Naive thymus-derived CD8-positive, alpha-beta T cell (primary cell): ENCODE results near the gene ATOH8. TPM values are rescaled to one million over a fixed set of nuclear protein-coding genes. Genes with fewer than 3 reads are reported as not detected.
A peak's percentile ranks its signal among the peaks of the same experiment; 100 is the strongest.

Source experiments
- ATAC-seq, 2 donors: fragments of 150-1000 bp; cut with Tn5 transposase in 1 of 2; sonication (Bioruptor Pico), chemical (Tn5 transposase) in 1 of 2; 1 replicate in 1 of 2; 2 replicates in 1 of 2; pipeline ENCODE4 v1.10.0; 2021; ENCODE audit warnings: mild to moderate bottlenecking in 2 of 2, moderate library complexity in 2 of 2
- POLR2A ChIA-PET: fragments of 350-600 bp; sonication (Branson Sonifier 250); formaldehyde crosslinking; loops from one replicate; lab custom pipeline; 2021; ENCODE audit warnings: antibody characterized with exemption; lab: Charles Lee
- DNase-seq, 10 donors: peaks; one replicate each; pipeline versions ENCODE4 v3.0.0 to v3.0.0-alpha.2; 2020 to 2022
- H3K27ac Mint-ChIP-seq, 10 donors: one replicate each; pipeline ENCODE4 v1.8.0; 2020 to 2022; ENCODE audit warnings: mild to moderate bottlenecking in 10 of 10, mixed read lengths in 10 of 10, moderate library complexity in 4 of 10, inconsistent platforms in 1 of 10
- H3K27me3 Mint-ChIP-seq, 5 donors: one replicate each; pipeline ENCODE4 v1.8.0; 2021 to 2022; ENCODE audit warnings: mixed read lengths in 5 of 5
- H3K36me3 Mint-ChIP-seq, 3 donors: one replicate each; pipeline ENCODE4 v1.8.0; 2020 to 2022; ENCODE audit warnings: mixed read lengths in 3 of 3, mild to moderate bottlenecking in 2 of 3, inconsistent platforms in 1 of 3
- H3K4me1 Mint-ChIP-seq, 4 donors: one replicate each; pipeline ENCODE4 v1.8.0; 2021 to 2022; ENCODE audit warnings: mixed read lengths in 4 of 4
- H3K4me3 Mint-ChIP-seq, 10 donors: one replicate each; pipeline ENCODE4 v1.8.0; 2020 to 2022; ENCODE audit warnings: mild to moderate bottlenecking in 10 of 10, mixed read lengths in 10 of 10, moderate library complexity in 6 of 10, inconsistent platforms in 1 of 10
- H3K9me3 Mint-ChIP-seq, 9 donors: one replicate each; pipeline ENCODE4 v1.8.0; 2020 to 2022; ENCODE audit warnings: mixed read lengths in 9 of 9, mild to moderate bottlenecking in 3 of 9, inconsistent platforms in 1 of 9, moderate library complexity in 1 of 9
- polyA plus RNA-seq, 3 donors: library from polyadenylated mRNA; unstranded; fragments of 300-500 nt; fragmentation: Illumina TruSeq; gene quantifications; one replicate each; pipeline ENCODE4 v1.2.3, GENCODE V29; 2021
- total RNA-seq, 8 experiments: library from RNA in 2 of 8; stranded (reverse) in 2 of 8; gene quantifications; one replicate each; pipeline ENCODE4 v1.2.3 and lab custom pipeline; 2021 to 2026

ATOH8 gene
- total and polyA plus RNA-seq, 5 experiments from 2014 or later = not detected

GRCh38 chr2:85722519-85722918, 31.3 kb upstream of the ATOH8 start:
- H3K36me3 Mint-ChIP-seq = no peaks in the 10 kb centered on the region
- DNase-seq = no peak
- peaks cover 0 to 4% (median 0%) of the 10 kb centered on the region in 9 donors for H3K9me3 Mint-ChIP-seq
- H3K4me1 Mint-ChIP-seq = no peaks in the 10 kb centered on the region
- H3K4me3 Mint-ChIP-seq = no peak overlapping the region
- peaks cover 0 to 4% (median 2%) of the 10 kb centered on the region in 5 donors for H3K27me3 Mint-ChIP-seq
- no peak for ATAC-seq
- no peak overlapping the region for H3K27ac Mint-ChIP-seq
- POLR2A ChIA-PET = no interaction called here

GRCh38 chr2:85723707-85724360, 30.0 kb upstream of the ATOH8 start:
- Mint-ChIP-seq H3K4me3 (no peak overlapping the region), H3K27ac (peak overlapping the region in 2 of 10 donors; percentile 8 to 44), H3K4me1 (peaks cover 0 to 3% (median under 1%) of the 10 kb centered on the region in 4 donors), H3K9me3 (peaks cover 0 to 4% (median 0%) of the 10 kb centered on the region in 9 donors), H3K36me3 (no peaks in the 10 kb centered on the region), H3K27me3 (peaks cover under 1 to 4% (median 2%) of the 10 kb centered on the region in 5 donors)
- DNase-seq (no peak), ATAC-seq (no peak)
- POLR2A ChIA-PET = no interaction called here

- POLR2A ChIA-PET = no interaction called here
- no peaks in the 10 kb centered on the region for H3K36me3 Mint-ChIP-seq
- H3K4me1 Mint-ChIP-seq = peaks cover 0 to 6% (median 4%) of the 10 kb centered on the region in 4 donors
- H3K27ac Mint-ChIP-seq = peak overlapping the region in 1 of 10 donors; percentile 82
- H3K4me3 Mint-ChIP-seq = no peak overlapping the region
- ATAC-seq = no peak
- DNase-seq = no peak
- peaks cover 0 to 4% (median 0%) of the 10 kb centered on the region in 9 donors for H3K9me3 Mint-ChIP-seq
- peaks cover 3 to 6% (median 5%) of the 10 kb centered on the region in 5 donors for H3K27me3 Mint-ChIP-seq
Observed at GRCh38 chr2:85724731-85725181, 29.0 kb upstream of the ATOH8 start.

- Mint-ChIP-seq H3K9me3 (peaks cover 0 to 3% (median 0%) of the 10 kb centered on the region in 9 donors), H3K27me3 (peaks cover 3 to 6% (median 5%) of the 10 kb centered on the region in 5 donors), H3K27ac (no peak overlapping the region), H3K4me3 (no peak overlapping the region), H3K36me3 (no peaks in the 10 kb centered on the region), H3K4me1 (peaks cover 0 to 6% (median 4%) of the 10 kb centered on the region in 4 donors)
- ATAC-seq (no peak), DNase-seq (no peak)
- POLR2A ChIA-PET = no interaction called here
Observed at GRCh38 chr2:85725451-85725850, 28.3 kb upstream of the ATOH8 start.

- DNase-seq = no peak
- H3K9me3 Mint-ChIP-seq = no peaks in the 10 kb centered on the region
- no peaks in the 10 kb centered on the region for H3K36me3 Mint-ChIP-seq
- no peak for ATAC-seq
- peaks cover 0 to 6% (median 4%) of the 10 kb centered on the region in 4 donors for H3K4me1 Mint-ChIP-seq
- no peak overlapping the region for H3K4me3 Mint-ChIP-seq
- no peak overlapping the region for H3K27ac Mint-ChIP-seq
- POLR2A ChIA-PET = no interaction called here
- H3K27me3 Mint-ChIP-seq = peaks cover 3 to 6% (median 4%) of the 10 kb centered on the region in 5 donors
Observed at GRCh38 chr2:85727798-85728197, 26.0 kb upstream of the ATOH8 start.

GRCh38 chr2:85728342-85728741, 25.4 kb upstream of the ATOH8 start:
- ATAC-seq (no peak), DNase-seq (no peak)
- Mint-ChIP-seq H3K4me1 (peaks cover 0 to 6% (median 4%) of the 10 kb centered on the region in 4 donors), H3K27me3 (peaks cover 3 to 6% (median 4%) of the 10 kb centered on the region in 5 donors), H3K27ac (no peak overlapping the region), H3K4me3 (no peak overlapping the region), H3K9me3 (no peaks in the 10 kb centered on the region), H3K36me3 (no peaks in the 10 kb centered on the region)
- POLR2A ChIA-PET = no interaction called here

GRCh38 chr2:85728883-85729824, 24.6 kb upstream of the ATOH8 start:
- POLR2A ChIA-PET = interaction anchor here (0.7 kb wide), 1 partner anchor 85 kb away, joined by 4 read pairs; no protein-coding TSS in a partner anchor
- H3K27ac Mint-ChIP-seq = no peak overlapping the region
- H3K9me3 Mint-ChIP-seq = no peaks in the 10 kb centered on the region
- peaks cover 3 to 6% (median 4%) of the 10 kb centered on the region in 5 donors for H3K27me3 Mint-ChIP-seq
- ATAC-seq = peak; percentile 76 to 95
- no peaks in the 10 kb centered on the region for H3K36me3 Mint-ChIP-seq
- H3K4me3 Mint-ChIP-seq = no peak overlapping the region
- peaks cover 0 to 6% (median 4%) of the 10 kb centered on the region in 4 donors for H3K4me1 Mint-ChIP-seq
- peak; percentile 43 to 80 (median 66) for DNase-seq

- no peak overlapping the region for H3K27ac Mint-ChIP-seq
- POLR2A ChIA-PET = no interaction called here
- H3K4me1 Mint-ChIP-seq = peaks cover 0 to 6% (median 4%) of the 10 kb centered on the region in 4 donors
- H3K9me3 Mint-ChIP-seq = no peaks in the 10 kb centered on the region
- no peak for DNase-seq
- no peaks in the 10 kb centered on the region for H3K36me3 Mint-ChIP-seq
- H3K27me3 Mint-ChIP-seq = peaks cover 3 to 9% (median 4%) of the 10 kb centered on the region in 5 donors
- ATAC-seq = no peak
- no peak overlapping the region for H3K4me3 Mint-ChIP-seq
Observed at GRCh38 chr2:85729825-85730510, 23.8 kb upstream of the ATOH8 start.

GRCh38 chr2:85730686-85731230, 23.0 kb upstream of the ATOH8 start:
- no peaks in the 10 kb centered on the region for H3K36me3 Mint-ChIP-seq
- no peak overlapping the region for H3K4me3 Mint-ChIP-seq
- peaks cover 2 to 9% (median 5%) of the 10 kb centered on the region in 5 donors for H3K27me3 Mint-ChIP-seq
- POLR2A ChIA-PET = no interaction called here
- DNase-seq (no peak), ATAC-seq (no peak)
- H3K27ac Mint-ChIP-seq = no peak overlapping the region
- H3K4me1 Mint-ChIP-seq = peaks cover 0 to 6% (median 4%) of the 10 kb centered on the region in 4 donors
- H3K9me3 Mint-ChIP-seq = no peaks in the 10 kb centered on the region

- Mint-ChIP-seq H3K9me3 (no peaks in the 10 kb centered on the region), H3K36me3 (no peaks in the 10 kb centered on the region), H3K27ac (no peak overlapping the region), H3K27me3 (peaks cover 2 to 9% (median 6%) of the 10 kb centered on the region in 5 donors), H3K4me1 (peaks cover 0 to 6% (median 4%) of the 10 kb centered on the region in 4 donors), H3K4me3 (no peak overlapping the region)
- POLR2A ChIA-PET = interaction anchor here (0.7 kb wide), 1 partner anchor 116 kb away, joined by 3 read pairs; no protein-coding TSS in a partner anchor
- ATAC-seq = no peak
- no peak for DNase-seq
Observed at GRCh38 chr2:85731606-85732005, 22.2 kb upstream of the ATOH8 start.

- no peak for DNase-seq
- peak overlapping the region in 1 of 10 donors; percentile 56 for H3K27ac Mint-ChIP-seq
- no peaks in the 10 kb centered on the region for H3K9me3 Mint-ChIP-seq
- no peak for ATAC-seq
- peaks cover 0 to 6% (median 4%) of the 10 kb centered on the region in 4 donors for H3K4me1 Mint-ChIP-seq
- POLR2A ChIA-PET = interaction anchor here (0.7 kb wide), 1 partner anchor 115 kb away, joined by 3 read pairs; no protein-coding TSS in a partner anchor
- H3K36me3 Mint-ChIP-seq = no peaks in the 10 kb centered on the region
- no peak overlapping the region for H3K4me3 Mint-ChIP-seq
- H3K27me3 Mint-ChIP-seq = peaks cover 2 to 12% (median 6%) of the 10 kb centered on the region in 5 donors
Observed at GRCh38 chr2:85732467-85733120, 21.2 kb upstream of the ATOH8 start.
